NCI-H748 treated with DMSO at 0.1 percent for 48 hours (cell line): ENCODE results near the gene TAF1C.
A peak's percentile ranks its signal among the peaks of the same experiment; 100 is the strongest.

Source experiments
- DNase-seq: peaks from one replicate; lab custom pipeline; 2025; lab: John Stamatoyannopoulos, UW

The TAF1C gene

DNA sequence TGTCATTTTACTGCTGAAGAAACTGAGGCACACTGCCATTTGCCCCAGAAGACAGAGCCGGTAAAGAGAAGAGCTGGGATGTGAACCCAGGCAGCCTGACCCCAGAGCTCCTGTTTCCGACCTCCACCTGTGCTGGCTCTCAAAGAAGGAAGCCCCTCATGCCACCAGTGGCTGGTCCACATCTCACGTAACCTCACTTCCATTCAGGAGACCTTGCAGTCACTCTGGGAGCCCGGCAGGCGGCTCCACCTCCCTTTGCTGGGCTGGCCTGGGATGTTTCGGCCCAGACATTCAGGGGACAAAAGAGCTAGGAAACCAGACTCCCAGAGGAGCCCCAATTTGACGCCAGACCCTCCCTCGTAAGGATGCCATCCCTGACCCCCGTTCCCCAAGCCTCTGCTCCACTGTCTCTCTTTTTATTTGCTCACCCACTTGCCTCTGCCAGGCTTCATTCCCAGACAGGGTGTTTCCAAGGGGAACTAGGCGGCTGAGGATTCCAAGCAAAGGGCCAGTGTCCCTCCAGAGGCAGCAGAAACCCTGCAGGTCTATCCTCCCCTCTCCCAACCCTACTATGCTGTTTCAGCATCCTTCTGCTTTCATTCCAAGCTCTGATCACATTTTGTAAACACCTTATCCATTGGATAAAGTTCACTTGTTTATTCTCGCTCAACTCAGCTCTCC is 2.8 kb downstream of the TAF1C start:
- DNase-seq = no peak

DNA sequence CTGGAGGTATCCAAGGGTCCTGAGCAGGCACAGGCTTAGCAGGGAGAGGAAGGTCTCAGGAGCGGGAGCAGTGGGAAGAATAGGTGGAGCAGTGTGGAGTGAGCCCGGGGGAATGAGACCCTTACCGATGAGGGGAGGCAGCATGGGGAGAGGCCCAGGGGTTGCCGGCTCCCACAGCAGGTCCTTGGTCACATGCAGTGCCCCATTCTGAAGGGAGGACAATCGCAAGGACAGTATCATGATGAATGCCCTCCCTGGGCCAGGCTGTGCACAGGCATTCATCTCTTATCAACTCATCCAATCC is 3.3 kb downstream of the TAF1C start:
- DNase-seq = no peak

DNA sequence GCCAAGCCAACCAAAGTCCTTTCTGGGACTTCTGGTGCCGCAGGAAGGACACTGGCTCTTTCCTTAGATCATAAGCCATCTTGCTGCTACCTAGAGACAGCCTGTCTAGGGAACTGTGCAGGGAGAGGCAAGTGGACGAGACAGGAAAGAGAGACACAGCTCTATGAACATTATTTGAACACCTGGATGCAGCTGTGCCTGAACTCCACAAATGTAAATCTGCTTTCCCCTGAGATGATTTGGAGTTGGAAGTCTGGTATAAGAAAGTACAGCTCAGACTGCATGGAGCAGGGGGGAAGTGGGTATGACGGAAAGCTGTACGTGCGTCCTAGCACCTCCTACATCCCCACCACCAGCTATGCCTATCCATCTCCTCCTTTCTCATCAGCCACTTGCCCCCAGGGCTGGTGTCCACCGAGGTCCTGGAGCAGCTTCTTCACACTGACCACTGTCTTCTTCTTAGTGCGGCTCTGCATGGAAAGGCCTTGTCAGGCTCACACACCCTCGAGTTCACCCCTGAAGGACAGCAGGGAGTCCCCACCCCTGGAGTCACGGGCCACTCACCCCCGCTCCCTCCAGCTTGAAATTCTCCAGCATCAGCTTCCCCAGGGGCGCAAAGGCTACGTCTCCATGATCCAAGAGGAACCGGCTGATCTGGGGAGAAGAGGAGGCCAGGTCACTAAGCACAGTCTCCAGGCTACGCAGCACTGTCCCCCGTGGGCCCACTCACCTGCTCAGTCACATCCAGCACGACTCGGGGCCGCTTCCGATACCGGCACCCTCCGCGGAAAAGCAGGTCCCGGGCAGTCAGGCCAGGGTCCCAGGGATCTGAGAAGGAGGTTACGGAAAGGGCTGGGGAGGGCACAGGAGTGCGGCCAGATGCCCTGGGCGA is 3.9 kb downstream of the TAF1C start:
- DNase-seq = no peak

DNA sequence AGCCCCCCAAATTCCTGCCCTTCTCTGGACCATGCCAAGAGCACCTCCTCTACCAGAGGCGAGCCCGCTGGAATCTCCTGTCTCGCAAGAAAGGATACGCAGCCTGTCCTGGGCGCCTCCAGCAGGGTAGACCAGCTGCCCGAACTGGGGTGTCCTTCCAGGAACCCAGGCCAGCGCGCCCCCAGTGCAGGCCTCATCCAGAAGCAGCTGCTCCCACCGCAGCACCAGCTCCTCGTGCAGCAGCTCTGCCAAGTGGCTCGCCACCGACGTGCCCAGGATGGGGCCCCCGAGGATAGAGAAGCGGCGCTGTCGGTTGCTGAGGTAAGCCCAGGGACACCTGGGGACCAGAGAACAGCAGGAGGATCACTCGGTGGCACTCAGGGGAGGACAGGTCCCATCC is 4.8 kb downstream of the TAF1C start:
- DNase-seq = no peak

DNA sequence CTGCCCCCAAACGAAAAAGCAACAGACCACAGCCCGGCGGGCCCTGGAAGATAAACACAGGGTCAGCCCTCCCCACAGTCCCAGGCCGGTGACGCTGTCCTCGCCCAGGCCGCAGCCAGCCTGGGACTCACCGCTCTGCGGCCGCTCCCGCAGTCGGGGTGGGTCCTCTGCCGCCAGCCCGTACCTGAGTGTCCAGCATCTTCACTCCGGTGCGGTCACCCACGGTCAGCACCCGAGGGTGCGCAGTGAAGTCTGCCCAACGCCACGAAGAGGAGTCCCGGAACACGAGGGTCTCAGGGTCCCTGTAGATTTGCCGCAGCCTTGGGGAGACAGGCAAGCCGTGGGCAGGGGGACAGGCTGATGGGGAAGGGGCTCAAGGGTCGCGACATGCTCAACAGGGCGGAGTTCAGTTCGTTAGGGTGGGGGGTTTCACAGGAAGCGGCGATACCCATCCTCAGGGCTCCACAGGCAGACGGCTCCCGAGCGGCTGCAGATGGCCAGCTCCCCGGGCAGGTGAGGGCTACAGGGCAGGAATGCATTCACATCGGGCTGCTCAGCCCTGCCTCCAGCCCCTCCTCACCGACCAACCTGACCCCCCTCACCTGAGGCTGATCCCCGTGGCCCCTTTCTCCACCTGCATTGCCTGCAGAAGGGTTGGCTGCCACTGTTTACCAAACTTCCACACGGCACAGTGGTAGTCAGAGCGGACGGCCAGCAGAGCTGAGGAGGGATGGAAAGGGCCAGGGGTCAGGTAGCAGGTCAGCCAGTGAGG is 5.5 kb downstream of the TAF1C start:
- no peak for DNase-seq

DNA sequence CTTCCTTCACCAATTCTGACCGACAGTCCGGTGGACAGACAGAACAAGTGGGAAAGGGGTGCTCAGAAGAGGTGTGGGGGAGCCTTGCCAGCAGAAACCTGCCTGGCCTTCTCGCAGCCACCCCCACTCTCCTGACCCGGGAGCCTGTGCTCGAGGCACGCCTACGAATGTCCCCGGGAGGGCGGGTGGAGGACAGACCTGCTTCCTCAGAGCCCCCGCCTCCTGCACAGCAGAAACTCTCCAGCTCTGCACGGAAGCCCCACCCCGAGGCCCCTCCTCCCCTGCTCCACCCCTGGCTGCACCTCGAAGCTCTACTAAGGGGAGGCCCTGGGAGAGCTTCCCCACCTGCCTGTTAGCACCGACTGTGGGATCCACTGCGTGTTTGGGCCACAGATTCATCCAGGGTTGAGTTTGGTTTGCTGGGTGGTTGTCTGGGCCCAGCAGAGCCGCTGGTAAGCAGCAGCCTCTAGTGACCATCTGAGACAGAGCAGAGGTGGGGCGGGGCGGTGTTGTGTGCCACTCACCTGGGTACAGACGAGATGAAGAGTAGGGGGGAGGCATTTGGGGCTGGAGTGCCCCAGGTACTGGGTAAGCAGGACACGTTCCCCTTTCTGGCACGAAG is 6.2 kb downstream of the TAF1C start:
- DNase-seq = no peak

DNA sequence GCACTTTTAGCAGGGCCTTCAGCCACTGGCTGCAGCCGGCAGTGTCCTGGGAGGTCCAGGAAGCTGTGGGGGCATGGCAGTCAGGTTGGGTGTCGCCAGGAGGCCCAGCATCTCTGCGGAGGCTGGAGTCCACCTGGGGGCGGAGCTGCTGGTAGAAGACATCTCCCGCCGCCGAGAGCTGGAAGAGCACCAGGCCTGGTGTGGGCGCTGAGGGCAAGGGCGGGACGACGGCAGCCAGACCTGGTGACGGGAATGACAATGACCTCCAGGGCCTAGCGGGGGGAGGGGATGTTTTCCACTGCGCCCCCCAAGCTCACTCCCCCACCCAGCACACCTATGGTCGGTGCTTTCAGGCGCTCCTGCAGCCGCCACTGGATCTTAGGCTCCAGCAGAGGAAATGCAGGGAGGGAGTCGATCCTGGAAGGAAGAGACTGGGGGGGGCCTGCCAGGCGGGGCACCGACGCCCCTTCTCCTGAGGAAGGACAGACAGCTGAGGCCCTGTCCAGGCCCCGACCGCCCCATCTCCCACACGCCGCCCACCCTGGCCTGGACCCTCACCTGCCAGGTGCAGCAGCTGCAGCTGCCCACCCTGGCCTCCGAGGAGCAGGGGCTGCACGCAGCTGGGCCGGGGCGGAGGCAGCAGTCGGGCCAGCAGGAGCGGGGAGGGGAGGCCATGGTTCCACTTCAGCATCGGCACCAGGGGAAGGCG is 7.1 kb downstream of the TAF1C start:
- DNase-seq = no peak

DNA sequence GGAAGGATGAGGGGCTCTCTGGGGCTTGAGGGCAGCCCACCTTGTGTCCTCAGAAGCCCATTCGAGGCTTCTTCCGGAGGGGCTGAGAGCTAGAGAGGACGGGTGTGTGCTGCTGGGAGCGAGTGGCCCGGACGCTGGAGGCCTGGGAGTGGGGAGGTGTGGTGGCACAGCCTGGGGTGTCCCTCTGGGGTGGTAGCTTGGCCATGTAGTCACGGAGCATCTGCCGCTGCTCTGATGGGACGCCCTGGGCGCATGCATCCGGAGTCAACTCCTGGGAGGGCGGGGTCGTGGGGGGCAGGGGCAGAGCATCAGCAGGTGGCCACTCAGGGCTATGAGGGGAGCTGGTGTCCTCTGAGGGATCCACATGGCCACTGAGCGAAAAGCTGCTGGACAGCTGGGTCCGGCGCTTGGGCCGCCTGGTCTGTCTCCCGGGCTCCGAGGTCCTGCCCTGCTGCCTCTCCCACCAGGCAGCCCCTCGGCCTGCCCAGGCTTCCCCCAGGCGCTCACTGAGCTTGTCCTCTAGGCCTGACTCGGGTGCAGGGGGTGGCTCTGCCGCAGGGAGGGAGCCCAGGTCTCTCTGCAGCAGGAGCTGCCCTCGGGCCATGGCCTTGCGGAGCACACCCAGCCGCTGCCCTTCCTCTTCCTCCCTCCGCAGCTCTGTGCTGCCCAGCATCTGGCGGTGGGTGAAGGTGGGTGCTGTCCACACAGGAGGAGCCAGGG is 7.8 kb downstream of the TAF1C start:
- no peak for DNase-seq

DNA sequence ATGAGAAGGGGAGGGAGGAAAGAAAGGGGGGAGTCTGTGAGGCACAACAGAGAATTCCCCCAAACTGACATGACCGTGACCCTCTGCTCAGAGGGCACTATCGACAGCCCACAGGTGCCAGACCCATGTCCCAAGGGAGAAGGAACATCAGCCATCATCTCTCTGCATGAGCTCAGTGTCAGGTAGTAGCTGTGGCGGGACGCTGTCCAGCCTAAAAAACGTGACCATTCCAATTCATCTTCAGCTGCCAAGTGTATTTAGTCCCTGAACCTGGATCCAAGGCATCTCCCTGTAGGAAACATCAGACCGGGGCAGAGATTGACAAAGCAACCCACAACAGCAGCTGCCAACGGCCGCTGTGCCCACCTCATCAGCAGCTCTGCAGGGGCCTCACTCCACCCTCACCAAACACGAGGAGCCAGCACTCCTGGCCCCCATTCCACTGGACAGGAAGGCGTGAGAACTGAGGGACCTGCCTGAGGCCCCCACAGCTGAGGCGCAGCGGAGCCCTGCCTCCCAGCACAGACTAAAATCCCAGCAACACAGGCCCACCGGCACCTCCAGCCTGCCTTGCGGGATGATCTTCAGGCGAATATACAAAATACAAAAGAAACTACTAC is 8.6 kb downstream of the TAF1C start:
- no peak for DNase-seq

DNA sequence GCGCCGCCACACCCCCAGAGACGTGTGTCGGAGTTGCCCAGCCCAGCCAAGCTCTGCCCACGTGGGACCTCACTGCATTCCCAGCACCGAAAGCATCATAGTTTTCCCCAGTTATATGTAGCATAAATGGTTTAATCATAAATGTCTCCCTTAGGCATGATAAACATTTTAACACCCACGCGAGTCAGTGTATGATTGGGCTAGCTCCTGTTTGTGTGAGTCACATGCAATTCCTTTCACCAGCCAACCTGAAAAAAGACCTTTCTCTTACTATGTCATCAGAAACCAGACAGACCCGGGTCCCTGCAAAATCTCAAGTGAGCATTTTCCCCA is 9.2 kb downstream of the TAF1C start:
- no peak for DNase-seq

DNA sequence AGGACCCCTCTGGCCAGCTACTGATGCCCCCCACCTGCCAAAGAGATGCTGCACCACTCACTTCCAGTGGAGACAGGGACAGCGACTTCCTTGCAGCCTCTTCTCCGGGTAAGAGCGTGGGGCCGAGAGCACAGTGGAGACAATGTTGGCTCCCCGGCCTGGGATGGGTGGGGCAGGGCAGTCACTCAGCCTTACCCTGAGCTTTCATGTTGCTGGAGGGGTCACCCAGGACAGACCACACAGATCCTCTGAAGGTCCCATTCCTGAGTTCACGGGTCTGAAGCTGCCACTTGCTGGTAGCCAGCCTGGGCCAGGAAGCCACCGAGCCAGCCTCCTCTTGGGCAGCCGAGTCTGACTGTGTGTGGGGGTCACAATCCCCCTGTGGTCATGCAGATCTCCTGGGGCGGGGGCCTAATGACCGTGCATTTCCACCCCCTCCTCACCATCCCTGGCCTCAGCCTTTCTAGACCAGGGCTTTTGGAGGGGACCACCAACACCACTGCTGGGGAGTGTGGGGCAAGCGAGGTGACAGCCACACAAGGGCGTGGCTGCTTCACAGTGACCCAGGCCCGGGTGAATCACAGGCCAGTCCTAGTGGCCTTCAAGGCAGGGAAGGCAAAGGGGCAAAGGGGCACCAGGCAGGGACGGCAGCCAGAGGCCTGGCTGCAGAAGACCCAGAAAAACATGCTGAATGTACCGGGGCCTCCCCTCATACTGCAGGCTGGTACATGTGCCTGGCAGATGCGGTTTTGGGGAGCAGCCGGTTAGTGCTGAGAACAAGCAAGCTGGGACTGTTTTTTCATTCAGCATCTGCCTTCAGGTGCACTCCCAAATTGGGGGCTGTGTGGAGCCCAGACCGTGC is 10.4 kb downstream of the TAF1C start:
- DNase-seq = no peak

DNA sequence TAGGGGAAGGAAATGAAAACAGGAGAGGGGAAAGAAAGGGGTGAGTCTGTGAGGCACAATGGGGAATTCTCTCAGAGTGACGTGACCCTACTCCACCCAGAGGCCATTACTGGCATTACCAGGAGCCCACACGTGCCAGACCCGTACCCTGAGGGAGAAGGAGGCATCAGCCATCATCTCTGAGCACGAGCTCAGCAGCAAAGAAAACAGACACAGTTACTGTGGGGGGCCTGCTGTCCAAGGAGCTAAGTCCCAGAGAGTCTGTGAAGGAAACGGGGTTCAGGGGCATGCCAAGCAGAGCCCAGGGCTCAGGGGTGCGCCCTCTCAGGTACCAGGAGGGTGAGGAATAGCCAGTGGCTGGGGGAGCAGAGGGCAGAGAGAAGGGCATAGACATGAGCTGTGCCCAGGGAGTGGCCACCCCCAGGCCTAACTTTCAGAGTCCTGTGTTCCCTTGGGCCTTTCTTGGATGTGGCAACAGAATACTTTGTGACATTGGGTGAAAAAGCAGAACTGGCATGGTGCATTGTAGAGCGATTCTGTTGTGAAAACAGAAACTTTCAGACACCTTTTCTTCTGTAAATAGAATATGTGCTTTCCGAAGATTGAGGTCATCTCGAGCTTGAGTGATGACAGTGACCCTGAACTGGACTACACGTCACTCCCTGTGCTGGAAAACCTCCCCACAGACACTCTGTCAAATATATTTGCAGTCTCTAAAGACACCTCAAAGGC is 11.3 kb downstream of the TAF1C start:
- peak; percentile 34 for DNase-seq

DNA sequence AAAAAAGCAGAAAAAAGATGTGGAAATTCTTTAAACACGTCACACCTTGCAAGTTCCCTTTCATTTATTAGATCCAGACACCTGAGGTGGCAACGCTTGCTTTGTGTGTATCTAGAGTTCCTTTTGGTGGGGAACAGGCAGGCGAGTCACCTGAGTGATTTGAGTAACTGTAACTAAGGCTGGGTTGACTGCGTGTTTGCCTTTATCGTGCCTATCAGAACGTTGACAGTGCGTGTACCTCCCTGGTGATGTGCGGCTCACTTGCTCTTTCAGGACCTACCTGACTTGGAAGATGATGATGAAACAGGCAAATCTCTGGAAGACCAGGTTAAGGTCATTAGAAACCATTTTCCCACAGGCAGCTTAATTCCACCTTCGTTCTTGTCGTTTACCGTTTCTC is 12.5 kb downstream of the TAF1C start:
- no peak for DNase-seq

DNA sequence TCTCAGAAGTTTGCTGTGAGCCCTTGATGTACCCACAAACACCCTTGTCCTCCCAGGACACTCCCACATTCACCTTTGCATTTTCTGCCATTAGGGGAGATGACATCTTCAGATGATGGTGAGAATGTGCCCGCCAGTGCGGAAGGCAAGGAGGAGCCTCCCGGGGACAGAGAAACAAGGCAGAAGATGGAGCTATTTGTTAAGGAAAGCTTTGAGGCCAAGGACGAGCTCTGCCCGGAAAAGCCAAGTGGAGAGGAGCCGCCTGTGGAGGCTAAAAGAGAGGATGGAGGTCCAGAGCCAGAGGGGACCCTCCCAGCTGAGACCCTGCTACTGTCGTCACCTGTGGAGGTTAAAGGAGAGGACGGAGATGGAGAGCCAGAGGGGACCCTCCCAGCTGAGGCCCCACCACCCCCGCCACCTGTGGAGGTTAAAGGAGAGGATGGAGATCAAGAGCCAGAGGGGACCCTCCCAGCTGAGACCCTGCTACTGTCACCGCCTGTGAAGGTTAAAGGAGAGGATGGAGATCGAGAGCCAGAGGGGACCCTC is 17.0 kb downstream of the TAF1C start:
- no peak for DNase-seq

DNA sequence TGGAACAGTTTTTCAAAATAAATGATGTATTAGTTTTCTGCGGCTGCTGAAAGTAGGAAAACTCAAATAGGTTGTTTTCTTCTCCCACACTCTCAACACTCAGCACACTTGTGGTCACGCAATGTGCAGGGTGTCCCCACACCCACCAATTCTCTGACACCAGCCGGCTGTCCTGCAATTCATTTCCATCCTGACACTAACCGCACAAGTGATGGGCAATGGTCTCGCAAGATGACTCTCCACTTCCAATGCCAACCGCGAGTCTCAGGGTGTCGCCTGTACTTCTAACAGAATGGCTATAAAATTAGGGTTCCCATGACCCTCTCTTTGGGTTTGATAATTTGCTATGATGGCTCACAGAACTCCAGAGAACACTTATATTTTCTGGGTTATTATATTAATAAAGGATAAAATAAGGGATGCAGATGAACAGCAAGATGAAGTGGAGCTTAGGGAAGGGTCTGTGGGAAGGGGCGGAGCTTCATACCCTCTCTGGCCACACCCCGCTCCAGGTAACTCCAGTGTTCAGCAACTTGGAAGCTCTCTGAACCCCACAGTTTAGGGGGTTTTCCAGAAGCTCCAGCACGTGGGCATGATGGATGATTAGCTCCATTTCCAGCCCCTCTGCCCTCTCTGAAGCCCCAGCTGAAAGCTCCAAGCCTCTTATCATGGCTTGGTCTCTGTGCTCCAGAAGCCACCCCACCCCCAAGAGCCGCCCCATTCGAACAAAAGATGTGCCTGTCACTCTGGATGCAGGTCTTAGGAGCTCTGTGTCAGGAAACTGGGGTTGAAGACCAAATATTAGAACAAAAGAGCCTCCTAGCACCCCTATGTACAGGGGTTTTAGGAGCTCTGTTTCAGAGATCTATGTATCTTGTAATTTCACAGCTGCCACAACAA is 19.8 kb downstream of the TAF1C start:
- no peak for DNase-seq

DNA sequence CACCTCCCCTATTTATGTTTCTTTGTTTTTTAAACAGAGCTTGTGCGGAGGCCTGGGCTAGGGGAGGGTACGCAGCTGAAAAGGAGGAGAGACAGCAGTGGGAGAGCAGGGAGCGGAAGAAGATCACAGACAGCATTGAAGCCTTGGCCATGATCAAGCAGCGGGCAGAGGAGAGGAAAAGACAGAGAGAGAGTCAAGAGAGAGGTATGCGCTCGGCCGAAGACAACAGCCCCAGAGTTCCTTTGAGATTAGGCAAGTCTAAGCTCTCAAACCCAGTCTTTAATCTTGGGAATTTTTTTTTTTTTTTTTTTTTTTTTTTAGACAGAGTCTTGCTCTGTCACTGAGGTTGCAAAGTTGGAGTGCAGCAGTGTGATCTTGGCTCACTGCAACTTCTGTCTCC is 21.1 kb downstream of the TAF1C start:
- DNase-seq = no peak

DNA sequence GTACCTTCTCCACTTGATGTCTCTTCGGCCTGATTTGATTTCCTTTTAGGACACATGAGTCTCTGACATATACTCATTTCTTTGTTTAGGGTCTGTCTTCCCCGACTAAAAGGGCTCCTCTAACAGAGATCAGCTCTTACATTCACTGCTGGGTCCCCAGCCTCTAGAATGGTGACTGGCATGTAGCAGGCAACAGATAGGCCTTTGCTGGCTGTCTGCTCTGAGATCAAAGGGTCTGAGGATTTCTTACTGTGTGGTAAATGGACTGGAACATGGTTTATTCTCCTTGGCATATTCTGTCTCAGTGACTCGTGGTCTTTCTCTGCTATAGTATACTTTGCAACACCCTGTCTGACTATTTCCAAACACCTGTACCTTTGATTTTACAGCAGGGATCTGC is 25.1 kb downstream of the TAF1C start:
- no peak for DNase-seq

DNA sequence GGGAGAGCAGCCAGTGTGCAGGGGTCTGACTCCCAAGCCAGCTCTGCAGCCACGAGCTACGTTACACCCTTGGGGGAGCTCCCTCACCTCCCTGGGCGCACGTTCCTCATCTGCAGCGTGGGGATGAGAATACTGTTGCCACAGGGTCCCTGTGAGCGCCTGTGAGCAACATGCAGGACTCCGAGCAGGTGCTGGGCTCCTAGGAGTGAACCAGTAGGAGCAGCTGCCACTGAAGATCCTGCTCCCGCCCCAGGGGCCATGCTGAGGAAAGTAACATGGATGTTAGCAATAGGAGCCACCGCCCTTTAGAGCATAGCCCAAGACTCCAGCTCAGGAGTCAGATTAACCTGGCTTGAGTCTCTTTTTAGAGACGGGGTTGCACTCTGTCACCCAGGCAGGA is 25.8 kb downstream of the TAF1C start:
- no peak for DNase-seq
